RWPE1 (cell line): ENCODE results near the gene FOXP1.

ENCODE experiments used
- CTCF ChIA-PET: fragments of 350-600 bp; sonication (Branson Sonifier 250); formaldehyde crosslinking; extraction: SDS; loops from one replicate; lab custom pipeline; 2021; lab: Yijun Ruan, JAX
- POLR2A ChIA-PET: fragments of 400-600 bp; formaldehyde crosslinking; extraction: SDS; loops from one replicate; lab custom pipeline; 2020; ENCODE audit warnings: antibody characterized with exemption; ENCODE audit not compliant: low non-redundant PET; lab: Yijun Ruan, JAX
- DNase-seq: peaks from one replicate; pipeline ENCODE4 v3.0.0; 2012; ENCODE audit warnings: low spot score
- H3K27ac ChIP-seq: fragments of 450-650 bp; 2 replicates; pipeline ENCODE4 v1.5.1; 2017
- CTCF ChIP-seq: fragments of 450-650 bp; conservative IDR thresholded peaks from 2 replicates; pipeline ENCODE4 v1.5.1; 2017; ENCODE audit warnings: low read depth, mild to moderate bottlenecking

The FOXP1 gene

GRCh38 chr3:71602256-71602655, 18.7 kb upstream of the FOXP1 start:
- CTCF ChIA-PET: interaction anchor here (0.7 kb wide), 1 partner anchor 125 kb away, joined by 5 read pairs; no protein-coding TSS in a partner anchor
- POLR2A ChIA-PET: no interaction called here
- no peak overlapping the region for H3K27ac ChIP-seq
- DNase-seq: no peak
- TF ChIP-seq CTCF: no peak

- H3K27ac ChIP-seq: no peak overlapping the region
- no peak for TF ChIP-seq CTCF
- POLR2A ChIA-PET: no interaction called here
- CTCF ChIA-PET: interaction anchor here (0.7 kb wide), 1 partner anchor 125 kb away, joined by 5 read pairs; no protein-coding TSS in a partner anchor
- DNase-seq: peak; percentile 41
Measured at GRCh38 chr3:71601811-71602210, 18.3 kb upstream of the FOXP1 start.

- ChIA-PET POLR2A (no interaction called here), CTCF (no interaction called here)
- TF ChIP-seq CTCF: no peak
- DNase-seq: no peak
- H3K27ac ChIP-seq: no peak overlapping the region
Measured at GRCh38 chr3:71600646-71601288, 17.2 kb upstream of the FOXP1 start.

GRCh38 chr3:71599416-71599815, 15.9 kb upstream of the FOXP1 start:
- ChIA-PET CTCF (interaction anchor here (0.6 to 0.7 kb wide), 2 partner anchors 352 to 1953 kb away, joined by 3 read pairs; no protein-coding TSS in a partner anchor), POLR2A (no interaction called here)
- no peak for TF ChIP-seq CTCF
- H3K27ac ChIP-seq: no peak overlapping the region
- DNase-seq: no peak

- POLR2A ChIA-PET: no interaction called here
- CTCF ChIA-PET: no interaction called here
Measured at GRCh38 chr3:71598292-71598691, 14.8 kb upstream of the FOXP1 start.

GRCh38 chr3:71597286-71597685, 13.8 kb upstream of the FOXP1 start:
- H3K27ac ChIP-seq: no peak overlapping the region
- CTCF ChIA-PET: no interaction called here
- TF ChIP-seq CTCF: no peak
- no peak for DNase-seq
- POLR2A ChIA-PET: no interaction called here

More at GRCh38 chr3:71598292-71598691, 14.8 kb upstream of the FOXP1 start:
- DNase-seq: no peak
- TF ChIP-seq CTCF: no peak
- H3K27ac ChIP-seq: no peak overlapping the region
